IPS-15b (cell line): Measurements from ENCODE around the gene USP12.
"Not testable (repeated sequence)": the region's sequence is repeated elsewhere in the genome, so short reads cannot be mapped to it uniquely, and the experiment has no call there.

Experiments used
- H3K27me3 ChIP-seq: one replicate; pipeline ENCODE4 v1.6.1; 2013; ENCODE audit warnings: low read length; ENCODE audit not compliant: control insufficient read depth, insufficient read depth
- H3K36me3 ChIP-seq: one replicate; pipeline ENCODE4 v1.6.1; 2013; ENCODE audit warnings: low read length; ENCODE audit not compliant: control insufficient read depth, insufficient read depth
- H3K4me1 ChIP-seq: one replicate; pipeline ENCODE4 v1.6.1; 2013; ENCODE audit warnings: mild to moderate bottlenecking, low read length; ENCODE audit not compliant: control insufficient read depth, insufficient read depth
- H3K4me3 ChIP-seq: one replicate; pipeline ENCODE4 v1.5.1; 2013; ENCODE audit warnings: low read depth, low read length
- H3K9ac ChIP-seq: one replicate; pipeline ENCODE4 v1.6.1; 2013; ENCODE audit warnings: low read depth, mild to moderate bottlenecking, low read length
- H3K9me3 ChIP-seq: one replicate; pipeline ENCODE4 v1.6.1; 2013; ENCODE audit warnings: mild to moderate bottlenecking, low read length; ENCODE audit not compliant: control insufficient read depth, insufficient read depth

Gene USP12, protein sequence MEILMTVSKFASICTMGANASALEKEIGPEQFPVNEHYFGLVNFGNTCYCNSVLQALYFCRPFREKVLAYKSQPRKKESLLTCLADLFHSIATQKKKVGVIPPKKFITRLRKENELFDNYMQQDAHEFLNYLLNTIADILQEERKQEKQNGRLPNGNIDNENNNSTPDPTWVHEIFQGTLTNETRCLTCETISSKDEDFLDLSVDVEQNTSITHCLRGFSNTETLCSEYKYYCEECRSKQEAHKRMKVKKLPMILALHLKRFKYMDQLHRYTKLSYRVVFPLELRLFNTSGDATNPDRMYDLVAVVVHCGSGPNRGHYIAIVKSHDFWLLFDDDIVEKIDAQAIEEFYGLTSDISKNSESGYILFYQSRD

DNA sequence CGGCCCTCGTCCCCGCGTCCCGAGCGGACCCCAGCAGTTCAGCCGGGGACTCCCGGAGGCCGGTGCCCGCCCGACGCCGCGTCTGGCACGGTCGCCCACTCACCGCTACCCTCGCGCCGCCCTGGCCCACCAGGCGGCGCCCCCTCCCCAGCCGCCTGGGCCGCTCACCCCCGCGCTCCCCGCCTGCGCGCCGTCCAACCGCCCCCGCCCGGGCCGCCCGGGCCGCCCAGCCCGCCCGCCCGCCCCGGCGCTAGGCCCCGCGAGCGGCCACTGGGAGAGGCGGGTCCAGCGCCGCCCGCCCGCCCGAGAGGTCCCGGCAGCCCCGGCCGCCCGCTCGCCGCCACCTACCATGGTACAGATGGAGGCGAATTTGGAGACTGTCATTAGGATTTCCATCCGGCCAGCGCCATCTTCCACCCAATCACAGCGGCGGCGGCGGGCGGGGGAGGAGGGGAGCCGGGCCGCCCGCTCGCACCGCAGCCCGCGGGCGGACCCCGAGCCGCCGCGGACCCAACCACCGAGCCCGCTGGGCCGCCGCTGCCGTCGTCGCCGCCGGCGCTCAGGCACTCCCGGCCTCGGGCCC is at the start of gene USP12:
USP12 (minus strand) TSS at position 568 of the 583 bp plus-strand sequence; CDS start at position 396, 172 bp downstream.
- Histone ChIP-seq H3K4me3 (peak within 1 kb of the TSS; percentile 89), H3K9me3 (no peaks in the 10 kb centered on the region), H3K27me3 (no peaks in the 10 kb centered on the region), H3K36me3 (no peaks in the 10 kb centered on the region), H3K9ac (peak within 1 kb of the TSS; percentile 86), H3K4me1 (peaks cover 12% of the 10 kb centered on the region)

- H3K36me3 ChIP-seq, result no peaks in the 10 kb centered on the region
Measured at GRCh38 chr13:27219611-27220010, 48.0 kb upstream of the USP12 start.

DNA sequence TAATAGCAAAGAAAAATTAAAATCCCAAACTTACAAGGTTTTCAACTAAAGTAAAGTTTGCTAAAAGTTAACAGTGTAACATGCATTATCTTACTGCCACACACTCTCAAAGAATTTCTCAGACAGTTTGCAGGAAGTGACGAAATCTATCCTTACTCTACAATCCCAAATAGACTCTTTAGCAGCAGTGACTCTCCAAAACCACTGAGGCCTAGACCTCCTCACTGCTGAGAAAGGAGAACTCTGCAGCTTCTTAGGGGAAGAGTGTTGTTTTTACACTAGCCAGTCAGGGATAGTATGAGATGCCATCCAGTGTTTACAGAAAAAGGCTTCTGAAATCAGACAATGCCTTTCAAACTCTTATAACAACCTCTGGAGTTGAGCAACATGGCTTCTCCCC is 47.2 kb upstream of the USP12 start:
- not testable (repeated sequence) for H3K4me1 ChIP-seq, H3K9me3 ChIP-seq, H3K27me3 ChIP-seq, H3K36me3 ChIP-seq, H3K9ac ChIP-seq, H3K4me3 ChIP-seq

More at GRCh38 chr13:27219611-27220010, 48.0 kb upstream of the USP12 start:
- Histone ChIP-seq H3K9me3 (no peaks in the 10 kb centered on the region), H3K4me3 (no peak overlapping the region), H3K9ac (no peak overlapping the region), H3K27me3 (no peaks in the 10 kb centered on the region), H3K4me1 (no peaks in the 10 kb centered on the region)

- not testable (repeated sequence) for H3K36me3 ChIP-seq, H3K4me1 ChIP-seq, H3K4me3 ChIP-seq, H3K27me3 ChIP-seq, H3K9me3 ChIP-seq, H3K9ac ChIP-seq
Measured at GRCh38 chr13:27217791-27218190, 46.2 kb upstream of the USP12 start.

DNA sequence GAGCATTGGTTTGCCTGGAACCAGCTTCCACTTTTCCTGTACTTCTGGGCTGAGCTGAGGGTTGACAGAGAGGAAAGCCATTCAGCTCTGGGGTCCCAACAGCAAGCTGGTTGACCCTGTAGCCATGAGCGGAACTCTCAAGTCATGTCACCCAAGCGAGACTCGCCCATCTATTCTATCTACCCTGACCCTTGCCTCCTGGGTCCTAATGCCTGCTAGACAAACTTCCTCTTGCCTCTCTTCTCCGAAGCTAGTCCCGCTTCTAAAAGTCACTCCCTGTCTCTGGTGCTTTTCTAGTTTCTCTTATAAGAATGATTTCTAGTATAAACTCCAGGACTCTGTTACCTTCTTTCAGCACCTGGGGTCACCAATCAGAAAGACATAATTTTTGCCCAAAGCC is 41.8 kb upstream of the USP12 start:
- H3K4me1 ChIP-seq, H3K36me3 ChIP-seq, H3K27me3 ChIP-seq, H3K9me3 ChIP-seq, H3K9ac ChIP-seq, H3K4me3 ChIP-seq: not testable (repeated sequence)

GRCh38 chr13:27211771-27212364 is 40.3 kb upstream of the USP12 start:
- Histone ChIP-seq H3K9me3 (no peaks in the 10 kb centered on the region), H3K9ac (no peak overlapping the region), H3K27me3 (no peaks in the 10 kb centered on the region), H3K4me1 (no peaks in the 10 kb centered on the region), H3K36me3 (no peaks in the 10 kb centered on the region), H3K4me3 (no peak overlapping the region)

DNA sequence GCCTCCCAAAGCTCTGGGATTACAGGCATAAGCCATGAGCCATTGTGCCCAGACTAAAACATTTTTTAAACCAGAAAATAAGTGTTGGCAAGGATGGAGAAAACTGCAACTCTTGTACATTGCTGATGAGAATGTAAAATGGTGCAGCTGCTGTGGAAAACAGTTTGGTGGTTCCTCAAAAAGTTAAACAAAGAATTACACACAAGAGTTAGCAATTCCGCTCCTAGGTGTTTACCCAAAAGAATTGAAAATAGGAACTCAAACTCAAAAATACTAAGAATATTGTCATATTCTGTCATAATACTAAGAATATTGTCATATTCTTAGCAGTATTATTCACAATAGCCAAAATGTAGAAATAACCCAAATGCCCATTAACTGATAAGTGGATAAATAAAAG is 39.7 kb upstream of the USP12 start:
- no peaks in the 10 kb centered on the region for H3K36me3 ChIP-seq
- no peak overlapping the region for H3K4me3 ChIP-seq
- H3K27me3 ChIP-seq, result no peaks in the 10 kb centered on the region
- H3K9me3 ChIP-seq, result no peaks in the 10 kb centered on the region
- H3K9ac ChIP-seq, result no peak overlapping the region
- no peaks in the 10 kb centered on the region for H3K4me1 ChIP-seq

- Histone ChIP-seq H3K9ac (no peak overlapping the region), H3K4me3 (no peak overlapping the region), H3K27me3 (no peaks in the 10 kb centered on the region), H3K4me1 (no peaks in the 10 kb centered on the region), H3K9me3 (no peaks in the 10 kb centered on the region), H3K36me3 (no peaks in the 10 kb centered on the region)
Measured at GRCh38 chr13:27208514-27208913, 36.9 kb upstream of the USP12 start.

DNA sequence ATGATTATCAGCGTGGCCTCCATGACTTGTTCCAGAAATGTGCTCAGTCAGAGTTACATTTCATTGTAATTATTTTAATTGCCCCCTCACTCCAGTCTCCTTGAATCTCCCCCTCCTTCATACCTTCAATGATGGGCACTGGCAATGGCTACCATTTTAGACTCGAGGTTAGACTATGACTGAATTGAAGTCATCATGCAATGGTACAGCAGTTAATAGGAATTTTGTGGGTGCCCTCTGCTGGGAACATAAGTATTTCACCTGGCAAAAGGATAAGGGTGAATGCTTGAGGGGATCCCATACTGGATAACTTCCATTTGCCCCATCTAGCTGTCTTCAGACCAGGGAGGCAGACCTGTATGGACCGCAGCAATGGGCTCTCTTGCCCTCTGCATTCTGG is 32.2 kb upstream of the USP12 start:
- Histone ChIP-seq H3K9ac (no peak overlapping the region), H3K27me3 (no peaks in the 10 kb centered on the region), H3K4me1 (no peaks in the 10 kb centered on the region), H3K9me3 (no peaks in the 10 kb centered on the region), H3K4me3 (no peak overlapping the region), H3K36me3 (no peaks in the 10 kb centered on the region)

- H3K36me3 ChIP-seq, result no peaks in the 10 kb centered on the region
- no peaks in the 10 kb centered on the region for H3K27me3 ChIP-seq
- no peak overlapping the region for H3K9ac ChIP-seq
- H3K4me3 ChIP-seq, result no peak overlapping the region
- no peaks in the 10 kb centered on the region for H3K9me3 ChIP-seq
- H3K4me1 ChIP-seq, result no peaks in the 10 kb centered on the region
Measured at GRCh38 chr13:27203186-27203585, 31.6 kb upstream of the USP12 start.

GRCh38 chr13:27201661-27202060 is 30.1 kb upstream of the USP12 start:
- Histone ChIP-seq H3K27me3 (no peaks in the 10 kb centered on the region), H3K9ac (no peak overlapping the region), H3K4me3 (no peak overlapping the region), H3K36me3 (no peaks in the 10 kb centered on the region), H3K4me1 (no peaks in the 10 kb centered on the region), H3K9me3 (no peaks in the 10 kb centered on the region)
